BJ (cell line): ENCODE data around the gene RPS17. TPM values are rescaled to one million over a fixed set of nuclear protein-coding genes. Genes with fewer than 3 reads are reported as not detected.
A peak's percentile ranks its signal among the peaks of the same experiment; 100 is the strongest.

Experiments
- CTCF ChIA-PET: fragments of 350-600 bp; formaldehyde crosslinking; extraction: SDS; loops from one replicate; lab custom pipeline; 2021; ENCODE audit warnings: antibody characterized with exemption, inconsistent platforms; lab: Yijun Ruan, JAX
- POLR2A ChIA-PET: fragments of 300-600 bp; sonication (Branson Sonifier 250); formaldehyde crosslinking; extraction: SDS; loops from one replicate; lab custom pipeline; 2021; ENCODE audit warnings: antibody characterized with exemption; lab: Charles Lee
- DNase-seq: peaks from one replicate; pipeline ENCODE4 v3.0.0-alpha.2; 2011; ENCODE audit warnings: low read depth
- H3K27me3 ChIP-seq: 2 replicates; pipeline ENCODE4 v1.6.0; 2011; ENCODE audit warnings: low read length; ENCODE audit not compliant: control insufficient read depth, insufficient read depth
- H3K36me3 ChIP-seq: 2 replicates; pipeline ENCODE4 v1.5.1; 2011; ENCODE audit warnings: low read length; ENCODE audit not compliant: control insufficient read depth, insufficient read depth
- H3K4me3 ChIP-seq: 2 replicates; pipeline ENCODE4 v1.5.1; 2011; ENCODE audit warnings: low read depth, mild to moderate bottlenecking, control low read depth, low read length
- CTCF ChIP-seq: IDR thresholded peaks from 2 replicates; pipeline ENCODE4 v1.5.1; 2011; ENCODE audit warnings: low read depth, mild to moderate bottlenecking, control low read depth, inconsistent platforms, low read length, moderate library complexity; ENCODE audit not compliant: insufficient read depth
- polyA plus RNA-seq: library from polyadenylated mRNA; depleted of rRNA; stranded (reverse); fragments of >200 nt; gene quantifications from 2 replicates; pipeline ENCODE4 v1.2.3, GENCODE V29; 2011

The RPS17 gene
- polyA plus RNA-seq, 1 experiment, result 3,235 TPM

- TF ChIP-seq CTCF, result no peak
- DNase-seq, result no peak
- no peak overlapping the region for H3K4me3 ChIP-seq
- H3K27me3 ChIP-seq, result no peaks in the 10 kb centered on the region
- POLR2A ChIA-PET, result no interaction called here
- CTCF ChIA-PET, result interaction anchor here (0.6 to 2.0 kb wide), 3 partner anchors 12 to 63 kb away, joined by 3 to 5 read pairs (median 5); no protein-coding TSS in a partner anchor
- no peaks in the 10 kb centered on the region for H3K36me3 ChIP-seq
These were observed 32.7 kb upstream of the RPS17 start for GRCh38 chr15:82572986-82573385.

- H3K4me3 ChIP-seq, result no peak overlapping the region
- DNase-seq, result no peak
- no peak for TF ChIP-seq CTCF
- CTCF ChIA-PET, result interaction anchor here (0.6 to 2.0 kb wide), 4 partner anchors 12 to 64 kb away, joined by 3 to 5 read pairs (median 4); no protein-coding TSS in a partner anchor
- no peaks in the 10 kb centered on the region for H3K36me3 ChIP-seq
- H3K27me3 ChIP-seq, result no peaks in the 10 kb centered on the region
- POLR2A ChIA-PET, result no interaction called here
These were observed 32.1 kb upstream of the RPS17 start for GRCh38 chr15:82572311-82572710.

- Histone ChIP-seq H3K36me3 (no peaks in the 10 kb centered on the region), H3K4me3 (peak overlapping the region; percentile 42), H3K27me3 (no peaks in the 10 kb centered on the region)
- ChIA-PET CTCF (interaction anchor here (0.7 to 2.0 kb wide), 3 partner anchors 11 to 41 kb away, joined by 3 to 5 read pairs (median 4); no protein-coding TSS in a partner anchor), POLR2A (interaction anchor here (0.6 kb wide), 1 partner anchor 464 kb away, joined by 6 read pairs; no protein-coding TSS in a partner anchor)
- DNase-seq, result peak; percentile 52
- no peak for TF ChIP-seq CTCF
These were observed 31.5 kb upstream of the RPS17 start for GRCh38 chr15:82571722-82572222.

- no peaks in the 10 kb centered on the region for H3K36me3 ChIP-seq
- ChIA-PET CTCF (interaction anchor here (2.0 kb wide), 1 partner anchor 10 kb away, joined by 5 read pairs; no protein-coding TSS in a partner anchor), POLR2A (interaction anchor here (0.5 to 0.6 kb wide), 3 partner anchors 9 to 465 kb away, joined by 6 to 7 read pairs (median 6); no protein-coding TSS in a partner anchor)
- H3K4me3 ChIP-seq, result no peak overlapping the region
- DNase-seq, result no peak
- no peaks in the 10 kb centered on the region for H3K27me3 ChIP-seq
- no peak for TF ChIP-seq CTCF
These were observed 30.7 kb upstream of the RPS17 start for GRCh38 chr15:82570721-82571508.

- Histone ChIP-seq H3K27me3 (no peaks in the 10 kb centered on the region), H3K36me3 (no peaks in the 10 kb centered on the region), H3K4me3 (no peak overlapping the region)
- no peak for DNase-seq
- POLR2A ChIA-PET, result no interaction called here
- no peak for TF ChIP-seq CTCF
- CTCF ChIA-PET, result no interaction called here
These were observed 29.6 kb upstream of the RPS17 start for GRCh38 chr15:82569834-82570233.
